Left forelimb (tissue), 1 donor: ENCODE results near the gene GDF2.

Experiments used
- DNase-seq: peaks from one replicate; pipeline ENCODE4 v3.0.0-alpha.2; 2018; ENCODE audit warnings: low spot score

GDF2 gene

GRCh38 chr10:47370015-47370767, 47.9 kb downstream of the GDF2 start:
- peak; percentile 36 for DNase-seq

GRCh38 chr10:47370878-47371277, 48.6 kb downstream of the GDF2 start:
- peak; percentile 18 for DNase-seq

GRCh38 chr10:47371629-47372485, 49.6 kb downstream of the GDF2 start:
- peak; percentile 31 for DNase-seq

GRCh38 chr10:47372726-47373125, 50.5 kb downstream of the GDF2 start:
- peak; percentile 55 for DNase-seq

GRCh38 chr10:47374611-47375536, 52.6 kb downstream of the GDF2 start:
- DNase-seq = peak; percentile 63

- DNase-seq = peak; percentile 31
Measured at GRCh38 chr10:47376522-47377220, 54.4 kb downstream of the GDF2 start.
